Testis (tissue), 2 donors: ENCODE results near the gene DDX54.

Experiments
- POLR2A ChIP-seq: fragments of 450-650 bp; IDR thresholded peaks from one replicate; pipeline ENCODE4 v1.6.1; 2017; ENCODE audit warnings: antibody characterized with exemption, mild to moderate bottlenecking, moderate library complexity
- TF ChIP-seq, protein P1 (sequence below), 3 experiments: fragments of 450-650 bp in 2 of 3; fragments of 200-600 bp in 1 of 3; sonication (generic) in 1 of 3; IDR thresholded peaks; one replicate each; pipeline ENCODE4 v1.5.1; 2016 to 2019; ENCODE audit warnings: antibody characterized with exemption in 3 of 3, mild to moderate bottlenecking in 2 of 3, moderate library complexity in 1 of 3

DNA sequence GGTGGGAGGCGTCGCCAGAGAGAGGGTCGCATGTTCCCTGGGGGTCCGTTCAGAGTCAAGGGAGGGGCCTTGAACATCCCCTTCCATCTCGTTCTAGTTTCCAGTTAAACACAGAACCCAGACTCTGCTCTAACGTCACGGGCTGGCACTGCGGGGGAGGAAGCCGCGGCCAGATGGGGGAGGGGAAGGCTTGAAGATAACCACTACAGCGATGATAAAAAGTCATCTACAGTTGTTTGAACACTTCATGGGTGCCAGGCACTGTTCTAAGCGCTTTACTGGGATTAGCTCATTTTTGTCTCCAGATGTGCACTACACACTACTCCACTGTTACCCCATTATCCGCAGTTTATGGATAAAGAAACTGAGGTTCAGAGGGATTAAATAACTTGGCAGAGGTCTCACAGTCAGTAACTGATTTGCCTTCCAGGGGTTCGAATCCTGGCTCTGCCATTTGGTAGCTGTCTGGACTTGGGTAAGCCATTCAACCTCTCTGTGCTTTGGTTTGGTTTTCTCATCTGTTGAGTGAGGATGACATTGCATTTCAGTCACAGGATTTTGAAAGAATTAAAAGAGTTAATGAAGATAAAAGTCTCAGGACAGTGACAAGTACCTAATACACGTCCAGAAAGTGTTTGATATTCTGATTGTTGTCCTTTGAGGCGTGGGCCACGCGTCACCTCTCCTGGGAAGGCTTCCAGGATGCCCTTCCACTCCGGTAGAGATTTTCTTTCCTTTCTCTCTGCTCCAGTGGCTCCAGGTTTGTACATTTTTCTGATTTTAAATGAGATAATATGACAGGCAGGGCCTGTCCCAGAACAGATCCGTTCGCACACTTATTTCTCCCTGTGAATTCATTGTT is 48.9 kb downstream of the DDX54 start:
- TF ChIP-seq, protein P1, sequence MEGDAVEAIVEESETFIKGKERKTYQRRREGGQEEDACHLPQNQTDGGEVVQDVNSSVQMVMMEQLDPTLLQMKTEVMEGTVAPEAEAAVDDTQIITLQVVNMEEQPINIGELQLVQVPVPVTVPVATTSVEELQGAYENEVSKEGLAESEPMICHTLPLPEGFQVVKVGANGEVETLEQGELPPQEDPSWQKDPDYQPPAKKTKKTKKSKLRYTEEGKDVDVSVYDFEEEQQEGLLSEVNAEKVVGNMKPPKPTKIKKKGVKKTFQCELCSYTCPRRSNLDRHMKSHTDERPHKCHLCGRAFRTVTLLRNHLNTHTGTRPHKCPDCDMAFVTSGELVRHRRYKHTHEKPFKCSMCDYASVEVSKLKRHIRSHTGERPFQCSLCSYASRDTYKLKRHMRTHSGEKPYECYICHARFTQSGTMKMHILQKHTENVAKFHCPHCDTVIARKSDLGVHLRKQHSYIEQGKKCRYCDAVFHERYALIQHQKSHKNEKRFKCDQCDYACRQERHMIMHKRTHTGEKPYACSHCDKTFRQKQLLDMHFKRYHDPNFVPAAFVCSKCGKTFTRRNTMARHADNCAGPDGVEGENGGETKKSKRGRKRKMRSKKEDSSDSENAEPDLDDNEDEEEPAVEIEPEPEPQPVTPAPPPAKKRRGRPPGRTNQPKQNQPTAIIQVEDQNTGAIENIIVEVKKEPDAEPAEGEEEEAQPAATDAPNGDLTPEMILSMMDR (IDR thresholded peaks at IDR 0.05), result no peak
- no peak for TF ChIP-seq POLR2A
